GM12878 (cell line): Measurements from ENCODE around the gene MYO3B.

ENCODE experiments used
- ATF2 ChIP-seq: IDR thresholded peaks from 2 replicates; pipeline ENCODE4 v1.6.1; 2012; ENCODE audit warnings: low read length, inconsistent platforms
- BHLHE40 ChIP-seq, 2 experiments: fragments of 450-650 bp in 1 of 2; IDR thresholded peaks; 2 replicates each; pipeline ENCODE4 v1.6.1; 2011 to 2017; ENCODE audit warnings: low read depth in 2 of 2, borderline replicate concordance in 1 of 2, improper control_type of control experiment in 1 of 2, low read length in 1 of 2, mild to moderate bottlenecking in 1 of 2
- EZH2 ChIP-seq: IDR thresholded peaks from 2 replicates; pipeline ENCODE4 v1.6.1; 2012; ENCODE audit warnings: low read depth, mild to moderate bottlenecking, control low read depth, inconsistent platforms, low read length, borderline replicate concordance; ENCODE audit not compliant: control insufficient read depth
- POLR2AphosphoS5 ChIP-seq: IDR thresholded peaks from 2 replicates; pipeline ENCODE4 v1.6.1; 2011; ENCODE audit warnings: mild to moderate bottlenecking, low read length, inconsistent platforms
- SIN3A ChIP-seq: IDR thresholded peaks from 2 replicates; pipeline ENCODE4 v1.6.1; 2012; ENCODE audit warnings: low read depth, low read length, improper control_type of control experiment
- YY1 ChIP-seq: IDR thresholded peaks from 2 replicates; pipeline ENCODE4 v1.6.1; 2011; ENCODE audit warnings: low read depth, mild to moderate bottlenecking, low read length

GRCh38 chr2:170576296-170576695 lies 398.3 kb downstream of the MYO3B start:
- TF ChIP-seq EZH2: no peak
- TF ChIP-seq BHLHE40 (IDR thresholded peaks at IDR 0.05; ENCODE audit: borderline replicate concordance in 1 of 2, low read depth in 2 of 2, low read length in 1 of 2): no peak
- TF ChIP-seq YY1: no peak
- TF ChIP-seq ATF2: no peak
- TF ChIP-seq SIN3A: no peak
- TF ChIP-seq POLR2AphosphoS5: no peak
